IPS-18c (cell line): Measurements from ENCODE around the gene CMPK2.

Source experiments
- H3K4me3 ChIP-seq: 2 replicates; pipeline ENCODE4 v1.7.0; 2013; ENCODE audit warnings: low read depth, mild to moderate bottlenecking, low read length, moderate library complexity; ENCODE audit not compliant: insufficient read depth
- H3K9me3 ChIP-seq: one replicate; pipeline ENCODE4 v1.6.1; 2013; ENCODE audit warnings: mild to moderate bottlenecking, low read length, moderate library complexity; ENCODE audit not compliant: control insufficient read depth, insufficient read depth

CMPK2 gene

DNA sequence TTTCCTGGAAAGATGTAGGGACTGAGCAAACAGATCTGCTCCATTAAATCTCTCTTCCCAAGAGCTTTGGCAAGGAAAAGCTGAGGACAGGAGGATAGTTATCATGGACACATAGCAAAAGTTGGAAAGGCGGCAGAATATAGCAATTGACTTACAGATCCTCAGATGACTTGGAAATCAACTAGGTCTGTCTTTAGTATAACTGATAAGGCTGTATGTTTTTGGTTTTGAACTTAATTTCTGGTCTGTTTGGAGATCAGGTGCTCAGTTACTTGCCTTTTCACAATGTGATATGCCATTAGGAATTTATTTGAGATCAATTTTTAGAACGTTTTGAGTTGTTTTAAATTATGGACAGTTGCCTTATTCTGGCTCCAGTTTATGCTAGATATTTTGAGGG lies 19.8 kb upstream of the CMPK2 start:
- H3K9me3 ChIP-seq: no peaks in the 10 kb centered on the region
- no peak overlapping the region for H3K4me3 ChIP-seq

DNA sequence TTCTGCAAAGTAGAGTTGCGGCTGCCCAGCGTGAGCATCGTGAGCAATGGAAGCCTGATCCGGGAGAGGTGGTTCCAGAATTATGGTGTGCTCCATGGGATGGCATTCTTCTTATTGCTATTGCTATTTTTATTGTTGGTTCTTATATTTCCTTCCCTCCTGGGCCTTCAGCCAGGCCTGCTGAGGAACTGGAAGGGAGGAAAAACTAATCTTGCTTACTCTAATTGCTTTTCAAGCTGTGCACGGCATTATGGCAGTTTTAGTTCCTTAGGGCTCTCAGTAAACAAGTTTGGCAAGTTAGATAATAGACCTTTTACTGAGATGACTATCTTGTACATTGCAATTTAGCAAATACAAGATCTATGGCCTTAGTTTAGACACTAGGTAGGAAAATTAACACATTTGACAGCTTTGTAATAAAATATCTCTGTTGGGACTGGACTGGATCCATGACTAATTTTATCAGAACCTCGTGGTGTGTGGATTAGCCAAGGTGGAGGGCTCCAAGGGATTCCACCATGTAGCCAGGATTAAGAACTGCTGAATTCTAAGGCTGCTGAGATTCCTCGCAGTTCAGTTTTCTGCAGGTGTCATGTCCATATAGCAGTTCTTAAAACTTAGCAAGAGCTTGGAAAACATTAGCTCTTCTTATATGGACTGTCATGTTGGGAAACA lies 17.9 kb upstream of the CMPK2 start:
- H3K4me3 ChIP-seq: no peak overlapping the region
- peaks cover 3% of the 10 kb centered on the region for H3K9me3 ChIP-seq

DNA sequence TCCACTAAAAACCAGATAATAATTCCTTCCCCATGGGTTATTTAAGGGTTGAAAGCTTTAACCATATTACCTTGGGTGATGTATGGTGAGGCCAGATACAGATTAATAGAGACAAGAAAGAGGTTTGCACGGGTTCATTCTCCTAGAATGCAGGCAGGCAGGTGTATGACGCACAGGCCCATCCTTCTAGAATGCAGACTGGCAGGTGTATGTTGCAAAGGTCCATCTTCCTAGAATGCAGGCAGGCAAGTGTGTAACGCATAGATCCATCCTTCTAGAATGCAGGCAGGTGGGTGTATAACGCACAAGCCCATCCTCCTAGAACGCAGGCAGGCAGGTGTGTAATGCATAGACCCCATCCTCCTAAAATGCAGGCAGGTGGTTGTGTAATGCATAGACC lies 15.8 kb upstream of the CMPK2 start:
- H3K4me3 ChIP-seq: no peak overlapping the region
- H3K9me3 ChIP-seq: peaks cover 3% of the 10 kb centered on the region

DNA sequence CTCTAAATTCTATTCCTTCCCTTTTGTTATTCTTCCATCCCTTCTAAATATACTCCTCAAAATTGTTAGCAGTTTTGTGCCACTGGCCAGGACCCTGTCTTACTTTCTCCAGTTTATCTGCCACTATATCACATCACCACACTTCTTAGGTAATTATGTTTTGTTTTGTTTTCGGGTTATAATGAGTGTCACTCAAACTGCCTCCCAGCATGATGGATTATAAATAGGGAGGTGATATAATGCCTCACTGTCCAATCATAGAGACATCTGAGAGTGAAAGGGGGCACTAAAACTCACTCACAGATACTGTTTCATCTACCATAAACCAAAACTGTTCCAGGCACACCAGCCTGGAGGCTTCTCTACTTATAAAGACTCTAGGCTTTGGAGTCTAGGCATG lies 15.3 kb upstream of the CMPK2 start:
- Histone ChIP-seq H3K4me3 (no peak overlapping the region), H3K9me3 (peaks cover 3% of the 10 kb centered on the region)

DNA sequence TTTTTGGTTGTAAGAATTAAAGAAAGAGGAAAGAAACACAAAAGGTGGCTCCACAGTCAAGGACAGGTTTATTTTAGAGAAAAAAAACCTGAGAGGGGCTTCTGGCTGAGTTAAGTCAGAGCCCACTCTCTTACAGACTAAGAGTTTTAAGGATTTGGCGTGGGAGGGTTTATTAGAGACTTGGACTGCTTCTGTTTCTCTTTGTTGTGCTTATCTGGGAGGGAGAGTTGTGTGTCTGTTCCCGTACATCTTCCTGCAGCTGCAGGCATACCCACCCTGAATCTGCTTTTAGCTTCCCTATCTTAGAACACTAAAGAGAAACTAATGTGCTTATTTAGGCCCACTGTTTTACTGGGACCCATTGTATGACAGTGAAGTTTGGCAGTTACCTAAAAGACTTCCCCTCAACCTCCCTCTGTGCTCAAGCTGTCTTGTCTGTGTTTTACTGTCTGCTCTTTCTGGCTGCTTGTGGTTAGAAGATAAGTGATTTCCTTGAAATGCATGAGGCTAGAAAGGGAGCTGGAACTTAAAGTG lies 14.6 kb upstream of the CMPK2 start:
- no peak overlapping the region for H3K4me3 ChIP-seq
- peaks cover 3% of the 10 kb centered on the region for H3K9me3 ChIP-seq

GRCh38 chr2:6879011-6879410 lies 13.3 kb upstream of the CMPK2 start:
- Histone ChIP-seq H3K4me3 (no peak overlapping the region), H3K9me3 (peaks cover 3% of the 10 kb centered on the region)

DNA sequence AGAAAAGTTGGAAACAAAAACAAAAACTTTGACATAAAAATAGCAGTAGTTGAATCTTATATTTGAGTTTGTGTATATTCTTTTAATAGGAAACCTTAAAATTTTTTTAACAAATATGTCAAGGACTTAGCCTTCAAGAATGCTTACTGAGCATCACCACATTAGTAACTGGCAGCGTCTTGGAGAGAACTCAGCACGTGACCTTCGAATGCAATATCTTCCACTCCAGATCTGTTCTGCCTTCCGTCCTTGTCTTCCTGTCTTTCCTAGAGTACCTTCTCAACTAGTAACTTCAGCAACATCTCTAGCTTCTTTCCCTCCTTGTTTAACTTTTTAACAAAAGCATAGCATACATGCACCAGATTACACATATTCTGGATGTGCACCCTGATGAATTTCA lies 12.8 kb upstream of the CMPK2 start:
- Histone ChIP-seq H3K4me3 (no peak overlapping the region), H3K9me3 (peaks cover 3% of the 10 kb centered on the region)

DNA sequence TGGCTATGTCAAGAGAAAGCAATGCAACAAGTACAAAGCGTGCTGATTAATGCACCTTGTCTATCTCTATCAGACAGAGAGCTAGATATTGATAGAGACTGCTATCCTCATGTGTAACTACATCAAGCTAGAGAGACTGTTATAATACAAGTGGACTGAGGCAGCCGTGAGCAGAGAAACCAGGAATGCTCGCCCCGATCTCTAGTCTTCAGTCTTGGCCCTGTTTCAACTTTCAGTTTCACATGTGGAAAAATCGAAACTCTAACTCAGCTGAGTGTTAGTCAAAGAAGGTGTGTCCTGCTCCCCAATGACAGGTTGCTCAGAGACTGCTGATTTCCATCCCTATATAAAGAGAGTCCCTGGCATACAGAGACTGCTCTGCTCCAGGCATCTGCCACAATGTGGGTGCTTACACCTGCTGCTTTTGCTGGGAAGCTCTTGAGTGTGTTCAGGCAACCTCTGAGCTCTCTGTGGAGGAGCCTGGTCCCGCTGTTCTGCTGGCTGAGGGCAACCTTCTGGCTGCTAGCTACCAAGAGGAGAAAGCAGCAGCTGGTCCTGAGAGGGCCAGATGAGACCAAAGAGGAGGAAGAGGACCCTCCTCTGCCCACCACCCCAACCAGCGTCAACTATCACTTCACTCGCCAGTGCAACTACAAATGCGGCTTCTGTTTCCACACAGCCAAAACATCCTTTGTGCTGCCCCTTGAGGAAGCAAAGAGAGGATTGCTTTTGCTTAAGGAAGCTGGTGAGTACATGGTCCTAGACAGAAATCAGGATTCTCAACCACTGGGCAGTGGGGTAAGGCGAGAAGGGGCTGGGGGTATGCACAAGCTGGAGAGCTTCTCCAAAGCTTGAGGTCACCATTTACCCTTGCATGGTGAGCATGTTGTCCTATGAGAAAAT lies 11.9 kb upstream of the CMPK2 start, which contains the start of gene RSAD2:
RSAD2 (plus strand) TSS at position 376 of the 903 bp plus-strand sequence; CDS start at position 400, 24 bp downstream.
- Histone ChIP-seq H3K4me3 (no peak within 1 kb of the TSS), H3K9me3 (peaks cover 3% of the 10 kb centered on the region)

DNA sequence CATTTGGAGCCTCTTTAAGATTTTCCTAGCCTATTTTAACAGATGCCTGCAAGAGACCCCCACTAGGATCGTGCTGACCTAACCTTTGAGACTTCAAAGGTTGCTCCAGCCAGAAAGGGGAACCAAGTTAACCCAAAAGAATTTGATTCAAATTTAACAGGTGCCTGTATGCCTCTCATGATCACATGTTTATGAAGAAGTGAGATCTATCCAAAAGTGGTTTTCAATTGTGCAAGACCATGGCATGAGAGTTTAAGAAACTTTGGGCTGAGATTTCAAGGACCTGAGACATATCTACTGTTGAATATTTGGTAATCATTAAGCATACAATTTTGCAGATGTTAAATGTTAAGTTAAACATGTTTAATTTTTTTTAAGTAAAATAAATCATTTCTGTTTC lies 10.6 kb upstream of the CMPK2 start:
- H3K4me3 ChIP-seq: no peak overlapping the region
- peaks cover 3% of the 10 kb centered on the region for H3K9me3 ChIP-seq

- Histone ChIP-seq H3K9me3 (no peaks in the 10 kb centered on the region), H3K4me3 (no peak overlapping the region)
These were observed 8.3 kb upstream of the CMPK2 start for GRCh38 chr2:6874032-6874431.

GRCh38 chr2:6872394-6872793 lies 6.7 kb upstream of the CMPK2 start:
- Histone ChIP-seq H3K9me3 (no peaks in the 10 kb centered on the region), H3K4me3 (no peak overlapping the region)

DNA sequence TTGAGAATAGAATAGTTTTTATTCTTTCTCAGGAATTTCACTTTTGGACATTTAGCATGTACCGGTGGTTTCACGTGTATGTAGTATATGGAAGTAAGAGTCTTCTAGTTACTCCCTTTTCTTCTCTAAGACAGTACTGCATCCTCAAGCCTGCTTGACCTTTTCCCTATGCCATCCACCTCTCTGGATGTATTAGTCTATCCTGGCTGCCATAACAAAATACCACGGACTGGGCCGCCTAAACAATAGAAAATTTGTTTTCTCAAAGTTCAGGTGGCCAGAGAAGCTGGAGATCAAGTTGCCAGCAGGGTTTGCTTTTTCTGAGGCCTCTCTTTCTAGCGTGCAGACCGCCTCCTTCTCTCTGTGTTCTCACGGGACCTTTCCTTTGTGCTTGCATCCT lies 1.3 kb upstream of the CMPK2 start:
- Histone ChIP-seq H3K9me3 (no peaks in the 10 kb centered on the region), H3K4me3 (no peak overlapping the region)

- H3K9me3 ChIP-seq: no peaks in the 10 kb centered on the region
- H3K4me3 ChIP-seq: peak overlapping the region; percentile 61
These were observed 566 bp upstream of the CMPK2 start for GRCh38 chr2:6866275-6866671.

DNA sequence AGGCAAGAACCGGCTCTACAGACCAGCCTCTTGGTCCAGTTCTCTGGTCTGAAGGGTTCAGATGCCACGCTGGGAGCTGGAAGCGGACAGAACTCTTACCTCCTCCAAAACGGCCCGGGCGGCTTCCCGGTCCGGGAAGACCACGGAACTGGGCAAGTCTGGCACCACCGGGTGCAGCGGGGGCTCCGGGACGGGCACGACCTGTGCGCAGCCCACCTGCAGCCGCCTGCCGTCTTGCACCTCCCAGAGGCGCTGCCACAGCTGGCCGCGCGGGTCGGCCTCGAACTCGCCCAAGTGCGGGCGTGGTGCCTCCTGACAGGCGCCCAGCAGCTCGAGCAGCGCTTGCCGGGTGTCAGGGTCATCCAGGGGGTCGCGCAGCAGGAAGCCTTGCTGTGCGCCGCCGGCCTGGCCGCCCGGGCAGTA lies 773 bp downstream of the CMPK2 start:
- Histone ChIP-seq H3K4me3 (peak overlapping the region; percentile 61), H3K9me3 (peaks cover under 1% of the 10 kb centered on the region)

DNA sequence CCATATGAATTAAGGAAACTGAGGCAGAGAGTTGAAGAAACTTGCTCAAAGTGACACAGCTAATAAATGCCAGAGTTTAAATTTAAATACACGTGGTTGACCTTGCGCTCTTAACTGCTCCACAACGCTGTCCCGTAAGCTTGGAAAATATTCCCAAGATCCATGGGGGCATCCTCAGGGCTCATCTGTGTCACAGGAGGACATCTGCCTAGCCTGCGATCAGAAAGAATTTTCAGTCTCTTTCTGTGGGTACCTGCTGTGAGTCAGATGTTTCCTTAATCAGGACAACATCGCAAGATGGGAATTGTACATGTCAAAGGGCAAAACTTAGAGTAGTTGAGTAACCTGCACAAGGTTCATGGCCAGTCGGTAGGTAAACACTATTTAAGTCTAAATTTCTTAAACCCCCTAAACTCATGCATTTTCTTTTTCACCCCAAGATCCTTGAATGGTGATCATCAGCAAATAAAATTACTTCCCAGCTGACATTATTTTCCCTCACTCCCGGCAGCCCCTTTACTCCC lies 1.4 kb downstream of the CMPK2 start:
- no peak overlapping the region; the same call in 1 of the 2 replicates for H3K4me3 ChIP-seq
- peaks cover 3% of the 10 kb centered on the region for H3K9me3 ChIP-seq

DNA sequence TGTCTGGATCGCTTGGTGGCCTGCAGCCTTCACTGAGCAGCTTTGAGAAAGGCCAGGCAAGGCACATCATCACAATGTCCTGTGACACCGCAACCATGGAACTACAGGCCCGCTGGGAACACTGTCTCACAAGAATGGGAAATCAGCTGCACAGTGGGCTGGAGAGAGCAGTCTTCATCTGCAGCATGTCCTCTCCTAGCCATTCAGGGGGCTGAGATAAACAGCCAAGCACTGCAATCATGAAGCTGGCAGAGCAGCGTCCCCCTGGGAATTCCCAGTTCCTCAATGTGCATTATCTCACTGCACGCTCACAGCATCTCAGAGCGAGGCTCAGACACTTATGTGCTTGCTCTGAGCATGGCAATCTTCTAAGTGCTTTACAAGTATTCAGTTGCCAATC lies 1.9 kb downstream of the CMPK2 start:
- peaks cover 3% of the 10 kb centered on the region for H3K9me3 ChIP-seq
- no peak overlapping the region for H3K4me3 ChIP-seq

- H3K9me3 ChIP-seq: peaks cover 3% of the 10 kb centered on the region
- H3K4me3 ChIP-seq: no peak overlapping the region
These were observed 5.4 kb downstream of the CMPK2 start for GRCh38 chr2:6860296-6860695.
